Suprapubic skin (tissue), 4 donors: ENCODE results near the gene C20orf202. TPM values are rescaled to one million over a fixed set of nuclear protein-coding genes. Genes with fewer than 3 reads are reported as not detected.
A peak's percentile ranks its signal among the peaks of the same experiment; 100 is the strongest.

ENCODE experiments used
- DNase-seq, 2 donors: peaks; one replicate each; pipeline ENCODE4 v3.0.0-alpha.2; 2019; ENCODE audit warnings: low spot score in 2 of 2
- H3K27ac ChIP-seq: fragments of 200-600 bp; sonication (generic); one replicate; pipeline ENCODE4 v1.5.1; 2019
- H3K27me3 ChIP-seq: fragments of 200-600 bp; sonication (generic); one replicate; pipeline ENCODE4 v1.5.1; 2019
- H3K36me3 ChIP-seq: fragments of 200-600 bp; sonication (generic); one replicate; pipeline ENCODE4 v1.5.1; 2019
- H3K4me1 ChIP-seq: fragments of 200-600 bp; sonication (generic); one replicate; pipeline ENCODE4 v1.5.1; 2019
- H3K4me3 ChIP-seq: fragments of 200-600 bp; sonication (generic); one replicate; pipeline ENCODE4 v1.5.1; 2019; ENCODE audit warnings: mild to moderate bottlenecking
- H3K9me3 ChIP-seq: fragments of 200-600 bp; sonication (generic); one replicate; pipeline ENCODE4 v1.5.1; 2019
- EP300 ChIP-seq: sonication (generic); formaldehyde crosslinking; IDR thresholded peaks from one replicate; pipeline ENCODE4 v1.6.1; 2017; ENCODE audit warnings: antibody characterized with exemption
- POLR2A ChIP-seq, 2 donors: fragments of 450-650 bp; IDR thresholded peaks; one replicate each; pipeline ENCODE4 v1.6.1; 2017; ENCODE audit warnings: antibody characterized with exemption in 2 of 2, mild to moderate bottlenecking in 2 of 2, moderate library complexity in 2 of 2
- POLR2AphosphoS5 ChIP-seq, 3 donors: sonication (generic); formaldehyde crosslinking; IDR thresholded peaks; one replicate each; pipeline ENCODE4 v1.6.1; 2017; ENCODE audit warnings: antibody characterized with exemption in 3 of 3
- WGBS: methylation state at CpG from one replicate; pipeline ENCODE4 v1.1.5; 2018; 5-methylcytosine and 5-hydroxymethylcytosine counted together
- total RNA-seq, 4 donors: library from RNA; depleted of rRNA; stranded (reverse); fragments of >200 nt; gene quantifications; one replicate each; pipeline ENCODE4 v1.1.0, GENCODE V29; 2016
- TF ChIP-seq, protein P1 (sequence below), 2 donors: fragments of 200-600 bp in 1 of 2; fragments of 450-650 bp in 1 of 2; sonication (generic) in 1 of 2; IDR thresholded peaks; one replicate each; pipeline ENCODE4 v1.5.1; 2016 to 2019; ENCODE audit warnings: antibody characterized with exemption in 2 of 2, mild to moderate bottlenecking in 1 of 2, moderate library complexity in 1 of 2

C20orf202 gene
- total RNA-seq, 4 donors from 2014 or later: 0.89 to 0.97 TPM; not detected in 2

DNA sequence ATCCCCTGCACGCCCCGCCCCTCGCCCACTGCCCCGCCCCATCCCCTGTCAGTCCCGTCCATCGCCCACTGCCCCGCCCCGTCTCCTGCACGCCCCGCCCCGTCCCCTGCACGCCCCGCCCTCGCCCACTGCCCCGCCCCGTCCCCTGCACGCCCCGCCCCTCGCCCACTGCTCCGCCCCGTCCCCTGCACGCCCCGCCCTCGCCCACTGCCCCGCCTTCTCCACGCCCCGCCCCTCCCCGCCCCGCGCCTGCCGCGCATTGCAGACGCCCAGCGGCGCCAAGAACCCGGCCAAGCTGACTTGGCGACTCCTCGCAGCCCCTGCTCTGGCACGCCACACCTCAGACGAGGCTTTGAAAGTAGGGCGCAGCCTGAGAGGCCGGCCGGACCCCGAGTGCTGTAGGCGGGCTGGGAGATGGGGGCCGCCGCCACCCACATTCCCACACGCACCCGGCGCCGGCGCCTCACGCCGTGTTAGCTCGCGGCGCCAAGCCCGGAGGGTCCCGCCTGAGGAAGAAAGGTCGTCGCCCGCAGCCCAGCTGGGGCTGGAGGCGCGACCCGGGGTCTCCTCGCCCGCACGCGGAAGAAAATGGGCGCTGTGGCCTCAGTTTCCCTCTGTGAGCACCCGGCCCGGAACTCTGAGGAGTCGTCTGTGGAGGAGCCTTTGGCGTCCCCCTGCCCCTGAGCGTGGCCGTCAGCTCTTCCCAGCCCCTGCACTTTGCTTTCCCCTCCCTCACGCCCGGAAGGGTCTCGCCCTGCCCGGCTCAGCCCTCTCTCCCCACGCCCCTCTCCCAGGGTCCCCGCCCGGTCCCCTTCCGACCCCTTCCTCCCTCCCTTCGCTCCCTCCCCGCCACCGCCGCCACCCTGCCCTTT lies 22.8 kb downstream of the C20orf202 start, which contains the start of gene RAD21L1:
Gene RAD21L1 (plus strand): TSS at position 262 of the 872 bp plus-strand sequence. CDS start 2,410 bp downstream, outside the sequence.
- Histone ChIP-seq H3K27me3 (peaks cover 48% of the 10 kb centered on the region), H3K4me3 (peak within 1 kb of the TSS; percentile 74), H3K27ac (no peak within 1 kb of the TSS), H3K9me3 (no peaks in the 10 kb centered on the region), H3K4me1 (peaks cover 18% of the 10 kb centered on the region), H3K36me3 (no peaks in the 10 kb centered on the region)
- peak; percentile 84 to 89 for DNase-seq
- WGBS: under 1% methylated on average over 24 of the region's 88 CpGs
- TF ChIP-seq, protein P1, sequence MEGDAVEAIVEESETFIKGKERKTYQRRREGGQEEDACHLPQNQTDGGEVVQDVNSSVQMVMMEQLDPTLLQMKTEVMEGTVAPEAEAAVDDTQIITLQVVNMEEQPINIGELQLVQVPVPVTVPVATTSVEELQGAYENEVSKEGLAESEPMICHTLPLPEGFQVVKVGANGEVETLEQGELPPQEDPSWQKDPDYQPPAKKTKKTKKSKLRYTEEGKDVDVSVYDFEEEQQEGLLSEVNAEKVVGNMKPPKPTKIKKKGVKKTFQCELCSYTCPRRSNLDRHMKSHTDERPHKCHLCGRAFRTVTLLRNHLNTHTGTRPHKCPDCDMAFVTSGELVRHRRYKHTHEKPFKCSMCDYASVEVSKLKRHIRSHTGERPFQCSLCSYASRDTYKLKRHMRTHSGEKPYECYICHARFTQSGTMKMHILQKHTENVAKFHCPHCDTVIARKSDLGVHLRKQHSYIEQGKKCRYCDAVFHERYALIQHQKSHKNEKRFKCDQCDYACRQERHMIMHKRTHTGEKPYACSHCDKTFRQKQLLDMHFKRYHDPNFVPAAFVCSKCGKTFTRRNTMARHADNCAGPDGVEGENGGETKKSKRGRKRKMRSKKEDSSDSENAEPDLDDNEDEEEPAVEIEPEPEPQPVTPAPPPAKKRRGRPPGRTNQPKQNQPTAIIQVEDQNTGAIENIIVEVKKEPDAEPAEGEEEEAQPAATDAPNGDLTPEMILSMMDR (IDR thresholded peaks at IDR 0.05): no peak
- TF ChIP-seq POLR2AphosphoS5 (IDR thresholded peaks at IDR 0.05) (no peak), EP300 (no peak), POLR2A (IDR thresholded peaks at IDR 0.05) (no peak)

DNA sequence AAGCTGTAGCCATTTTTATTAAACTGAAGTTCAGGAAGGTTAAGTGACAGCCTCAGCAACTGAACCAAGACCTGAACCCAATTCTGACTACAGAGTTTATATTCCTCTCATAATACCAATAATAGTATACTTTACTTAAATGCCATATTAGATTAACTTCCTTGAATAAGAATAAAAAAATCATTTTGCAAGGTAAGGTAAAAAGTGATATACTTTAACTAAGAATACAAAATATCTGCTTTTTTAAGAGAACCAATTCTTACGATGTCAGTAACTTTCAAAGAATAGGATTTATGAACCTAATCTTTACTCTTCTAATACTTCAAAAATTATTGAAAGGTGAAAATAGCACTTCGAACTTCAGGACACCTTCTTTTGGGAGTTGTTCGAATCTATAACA lies 26.3 kb downstream of the C20orf202 start:
- Histone ChIP-seq H3K27ac (no peak overlapping the region), H3K4me3 (no peak overlapping the region), H3K4me1 (peaks cover 18% of the 10 kb centered on the region), H3K27me3 (peaks cover 57% of the 10 kb centered on the region), H3K9me3 (no peaks in the 10 kb centered on the region), H3K36me3 (no peaks in the 10 kb centered on the region)
- WGBS: 82% methylated on average over 3 of the region's 3 CpGs
- no peak for DNase-seq
- TF ChIP-seq EP300: no peak
- no peak for TF ChIP-seq POLR2AphosphoS5 (IDR thresholded peaks at IDR 0.05)
- no peak for TF ChIP-seq POLR2A (IDR thresholded peaks at IDR 0.05)
- TF ChIP-seq, protein P1 (IDR thresholded peaks at IDR 0.05): no peak

DNA sequence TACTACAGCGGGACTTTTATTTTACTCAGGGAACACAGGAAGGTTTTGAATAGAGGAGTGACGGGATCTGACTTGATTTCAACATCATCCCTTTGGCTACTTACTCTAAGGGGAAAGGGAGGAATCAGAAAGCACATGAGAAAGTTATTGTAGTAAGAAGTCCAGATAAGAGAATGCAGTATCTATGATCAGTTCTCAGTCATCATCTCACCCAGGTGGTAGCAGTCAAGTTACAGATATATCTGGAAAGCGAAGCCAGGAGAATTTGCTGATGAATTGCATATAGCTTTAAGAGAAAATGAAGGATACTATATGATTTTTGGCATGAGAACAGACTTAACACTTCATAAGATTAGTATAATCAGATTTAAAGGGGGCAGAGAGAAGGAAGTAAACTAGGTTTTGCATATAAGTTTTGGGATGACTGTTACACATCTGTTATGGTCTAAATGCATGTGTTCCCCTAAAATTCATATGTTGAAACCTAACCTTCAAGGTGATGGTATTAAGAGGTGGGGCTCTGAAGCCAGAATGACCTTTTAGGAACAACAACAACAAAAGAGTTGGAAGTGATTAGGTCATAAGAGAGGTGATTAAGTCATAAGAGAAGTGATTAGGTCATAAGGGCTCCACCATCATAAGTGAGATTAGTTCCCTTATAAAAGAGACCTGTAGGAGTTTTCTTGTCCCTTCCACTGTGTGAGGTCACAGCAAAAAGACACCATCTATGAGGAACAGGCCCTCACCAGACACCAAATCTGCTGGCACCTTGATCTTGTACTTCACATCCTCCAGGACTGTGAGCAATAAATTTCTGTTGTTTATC lies 29.2 kb downstream of the C20orf202 start:
- no peak for DNase-seq
- WGBS: 77% methylated on average over 3 of the region's 3 CpGs
- TF ChIP-seq, protein P1 (IDR thresholded peaks at IDR 0.05): no peak
- TF ChIP-seq EP300: no peak
- no peak for TF ChIP-seq POLR2AphosphoS5 (IDR thresholded peaks at IDR 0.05)
- TF ChIP-seq POLR2A (IDR thresholded peaks at IDR 0.05): no peak
- Histone ChIP-seq H3K9me3 (no peaks in the 10 kb centered on the region), H3K36me3 (no peaks in the 10 kb centered on the region), H3K27ac (no peak overlapping the region), H3K4me1 (no peaks in the 10 kb centered on the region), H3K27me3 (peaks cover 46% of the 10 kb centered on the region), H3K4me3 (no peak overlapping the region)

DNA sequence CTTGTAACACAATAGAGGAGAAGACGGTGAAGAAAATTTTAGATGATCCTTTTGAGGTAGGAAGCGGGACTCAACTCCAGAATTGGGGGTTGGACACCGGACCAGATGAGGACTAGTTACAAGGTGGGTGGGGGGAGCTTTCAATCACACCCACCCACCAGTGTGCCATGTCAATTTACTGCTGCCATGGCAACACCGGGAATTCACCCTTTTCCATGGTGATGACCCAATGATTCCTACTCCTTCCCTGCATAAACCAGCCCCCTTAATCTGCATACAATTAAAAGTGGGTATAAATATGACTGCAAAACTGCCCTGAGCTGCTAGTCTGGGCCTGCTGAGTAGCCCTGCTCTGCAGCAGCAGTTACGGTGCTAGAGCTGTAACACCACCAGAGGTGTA lies 37.3 kb downstream of the C20orf202 start:
- Histone ChIP-seq H3K36me3 (no peaks in the 10 kb centered on the region), H3K4me1 (no peaks in the 10 kb centered on the region), H3K9me3 (no peaks in the 10 kb centered on the region), H3K4me3 (no peak overlapping the region), H3K27ac (no peak overlapping the region), H3K27me3 (peaks cover 22% of the 10 kb centered on the region)
- WGBS: 81% methylated on average over 5 of the region's 5 CpGs
- no peak for DNase-seq
- TF ChIP-seq POLR2AphosphoS5 (IDR thresholded peaks at IDR 0.05) (no peak), POLR2A (IDR thresholded peaks at IDR 0.05) (no peak)

DNA sequence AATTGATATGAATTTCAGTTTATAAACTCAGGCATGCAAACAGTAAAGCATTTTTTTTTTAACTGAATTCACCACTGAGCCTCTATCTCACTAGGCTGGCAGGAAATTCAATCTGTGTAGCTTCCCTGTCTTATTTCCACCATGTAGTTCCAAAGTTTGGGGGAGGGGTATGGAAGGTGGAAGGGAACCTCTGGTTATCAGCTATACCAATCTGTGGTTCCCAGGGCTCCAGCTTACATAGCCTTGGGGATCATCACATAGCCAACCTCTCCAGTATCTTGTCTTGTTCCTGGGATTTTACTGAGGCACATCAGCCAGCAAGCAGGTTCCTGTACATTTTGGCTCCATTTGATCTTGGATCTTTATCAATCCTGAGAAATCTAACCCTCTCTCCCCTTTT lies 38.2 kb downstream of the C20orf202 start:
- Histone ChIP-seq H3K27me3 (peaks cover 22% of the 10 kb centered on the region), H3K4me3 (no peak overlapping the region), H3K27ac (no peak overlapping the region), H3K9me3 (no peaks in the 10 kb centered on the region), H3K4me1 (no peaks in the 10 kb centered on the region), H3K36me3 (no peaks in the 10 kb centered on the region)
- TF ChIP-seq EP300: no peak
- no peak for TF ChIP-seq POLR2A (IDR thresholded peaks at IDR 0.05)
- TF ChIP-seq, protein P1 (IDR thresholded peaks at IDR 0.05): no peak
- no peak for TF ChIP-seq POLR2AphosphoS5 (IDR thresholded peaks at IDR 0.05)
- DNase-seq: no peak
